NK-92 (cell line): Measurements from ENCODE around the gene MAP3K9.

Experiments
- DNase-seq: peaks from one replicate; lab custom pipeline; 2025; ENCODE audit not compliant: unreplicated experiment; lab: John Stamatoyannopoulos, UW

Gene MAP3K9

DNA sequence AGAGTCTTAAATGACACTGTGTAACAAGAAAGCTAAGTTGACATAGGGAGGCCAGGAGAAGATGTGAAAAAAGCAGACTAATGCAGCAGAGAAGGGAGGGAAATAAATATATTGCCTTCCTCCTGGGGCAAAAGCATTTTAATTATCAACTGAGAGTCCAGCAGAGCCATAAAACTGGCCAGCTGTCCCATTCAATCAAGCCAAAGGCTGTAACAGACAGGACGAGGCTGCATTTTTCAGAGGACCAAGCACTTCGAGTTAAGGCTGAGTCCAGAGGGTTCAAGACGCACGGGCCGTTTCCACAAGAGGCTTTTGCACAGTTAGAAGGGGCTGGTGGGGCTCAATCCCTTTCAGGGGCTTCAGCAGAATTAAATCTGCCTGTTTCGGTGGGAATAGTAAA is 20.4 kb downstream of the MAP3K9 start:
- no peak for DNase-seq

DNA sequence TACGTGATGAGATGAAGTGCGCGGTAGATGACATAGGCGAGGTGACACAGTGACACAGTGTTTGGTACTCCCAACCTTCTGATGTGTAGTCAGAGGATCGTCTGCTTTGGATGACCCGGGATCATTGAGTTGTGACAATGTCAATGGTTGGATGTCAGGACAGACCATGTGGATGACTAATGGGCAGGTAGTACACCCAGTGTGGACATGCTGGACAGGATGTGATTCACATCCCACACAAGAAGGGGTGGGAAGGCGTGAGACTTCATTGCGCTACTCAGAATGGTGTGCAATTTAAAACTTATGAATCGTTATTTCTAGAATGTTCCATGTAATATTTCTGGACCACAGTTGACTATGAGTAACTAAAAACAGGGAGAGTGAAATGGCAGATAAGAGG is 23.8 kb downstream of the MAP3K9 start:
- no peak for DNase-seq

GRCh38 chr14:70784886-70785285 is 24.4 kb downstream of the MAP3K9 start:
- DNase-seq = no peak

GRCh38 chr14:70782361-70782760 is 27.0 kb downstream of the MAP3K9 start:
- DNase-seq = no peak

- DNase-seq = no peak
These were observed 28.8 kb downstream of the MAP3K9 start for GRCh38 chr14:70780396-70781075.

DNA sequence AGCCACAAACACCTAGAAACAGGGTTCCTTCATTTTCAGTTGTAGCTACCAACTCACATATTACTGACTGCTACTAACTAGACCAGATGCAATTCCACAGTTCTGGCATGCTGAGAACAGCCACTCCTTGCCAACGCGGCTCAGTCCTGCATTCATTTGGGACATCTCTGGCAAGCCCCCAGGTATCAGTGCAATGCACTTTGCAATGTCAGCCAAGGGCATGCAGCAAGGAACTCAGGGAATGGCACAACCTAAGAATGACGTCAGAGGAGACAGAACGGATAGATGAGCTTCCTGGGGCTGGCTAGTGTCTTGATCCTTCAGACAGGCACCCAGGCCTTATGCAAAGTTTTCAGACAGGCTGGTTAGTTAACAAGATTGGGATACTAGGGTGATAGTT is 29.6 kb downstream of the MAP3K9 start:
- no peak for DNase-seq

DNA sequence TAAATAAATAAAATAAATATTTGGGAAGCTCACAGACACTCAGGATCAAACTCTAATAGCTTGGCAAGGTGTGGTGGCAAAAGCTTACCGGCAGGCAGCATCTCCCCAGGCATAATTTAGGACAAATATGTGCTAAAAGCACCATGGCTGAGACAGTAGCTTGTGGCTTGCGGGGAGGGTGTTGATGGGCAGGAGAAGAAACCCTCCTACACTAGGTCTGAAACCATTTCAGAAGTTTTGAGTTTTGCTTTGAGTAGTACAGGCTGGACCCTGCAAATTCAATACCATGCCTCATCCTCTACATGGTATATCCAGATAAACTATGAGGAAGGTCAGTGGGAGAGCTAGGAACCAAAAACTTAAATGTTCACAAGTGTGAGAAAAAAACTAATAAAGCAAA is 33.1 kb downstream of the MAP3K9 start:
- DNase-seq = no peak

DNA sequence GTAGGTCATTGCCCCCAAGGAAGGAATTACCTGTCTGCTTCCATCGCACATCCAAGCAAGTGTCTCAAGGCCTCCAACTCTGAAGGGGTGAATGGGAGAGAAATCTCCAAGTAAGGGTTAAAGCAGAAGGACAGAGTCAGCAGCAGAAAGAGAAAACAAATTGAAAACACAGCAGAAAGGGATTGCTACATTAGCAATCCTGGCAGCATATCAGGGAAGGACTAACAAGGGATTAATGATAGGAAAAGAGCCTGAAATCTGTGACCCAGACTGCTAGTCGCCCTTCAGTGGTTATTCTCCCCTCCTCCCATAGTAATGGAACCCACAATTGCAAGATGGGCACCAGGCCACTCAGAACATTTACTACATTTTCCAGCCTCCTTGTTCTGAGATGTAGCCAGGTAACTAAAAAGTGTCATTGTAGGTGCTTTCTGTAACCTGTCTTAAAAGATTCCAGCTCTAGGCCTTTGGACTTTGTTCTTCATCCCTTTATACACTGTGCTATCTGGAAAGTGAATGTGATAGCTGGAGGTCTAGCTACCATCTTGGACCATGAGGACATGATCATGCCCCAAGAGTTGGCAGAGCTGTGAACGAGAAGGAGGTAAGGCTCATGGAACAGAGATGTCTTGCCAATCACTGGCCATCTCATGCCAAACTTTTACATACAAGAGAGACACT is 36.0 kb downstream of the MAP3K9 start:
- DNase-seq = no peak

DNA sequence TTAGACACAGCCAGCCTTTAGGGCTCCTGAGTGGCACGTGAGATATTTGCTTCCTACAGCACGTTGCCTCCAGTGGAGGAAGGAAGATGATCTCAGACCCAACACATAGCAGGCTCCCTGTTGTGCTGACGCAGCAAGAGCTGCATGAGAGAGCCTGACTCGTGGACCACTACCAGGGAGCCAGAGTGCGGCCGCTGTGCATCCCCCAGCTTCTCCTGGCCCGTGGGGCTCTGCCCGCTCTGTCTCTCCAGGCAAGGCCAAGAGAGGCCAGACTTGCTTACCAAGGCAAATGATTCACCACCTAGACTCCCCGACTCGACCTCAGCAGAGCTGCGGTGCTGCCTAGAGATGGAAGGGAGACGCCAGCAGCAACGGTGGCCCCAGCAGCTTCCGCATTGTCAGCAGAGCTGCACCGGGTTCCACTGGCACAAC is 37.5 kb downstream of the MAP3K9 start:
- DNase-seq = no peak

DNA sequence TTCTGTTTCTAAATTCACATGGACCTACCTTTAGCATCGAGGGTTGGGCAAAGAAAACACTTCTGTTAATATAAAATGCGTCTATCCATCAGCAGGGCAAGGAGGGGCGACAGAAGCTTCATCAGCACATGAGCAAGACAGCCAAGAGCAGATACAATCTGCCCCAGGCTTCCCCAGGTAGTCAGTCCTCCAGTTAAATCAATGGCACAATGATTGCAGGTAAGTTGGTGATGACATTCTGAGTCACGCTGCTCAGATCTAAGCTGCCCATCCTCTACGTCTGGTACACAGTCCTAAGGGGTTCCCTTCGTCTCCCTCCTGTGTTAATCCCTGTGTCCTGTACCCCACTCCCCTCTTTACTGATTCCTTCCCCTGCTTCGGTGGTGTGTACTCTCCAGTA is 38.8 kb downstream of the MAP3K9 start:
- no peak for DNase-seq

DNA sequence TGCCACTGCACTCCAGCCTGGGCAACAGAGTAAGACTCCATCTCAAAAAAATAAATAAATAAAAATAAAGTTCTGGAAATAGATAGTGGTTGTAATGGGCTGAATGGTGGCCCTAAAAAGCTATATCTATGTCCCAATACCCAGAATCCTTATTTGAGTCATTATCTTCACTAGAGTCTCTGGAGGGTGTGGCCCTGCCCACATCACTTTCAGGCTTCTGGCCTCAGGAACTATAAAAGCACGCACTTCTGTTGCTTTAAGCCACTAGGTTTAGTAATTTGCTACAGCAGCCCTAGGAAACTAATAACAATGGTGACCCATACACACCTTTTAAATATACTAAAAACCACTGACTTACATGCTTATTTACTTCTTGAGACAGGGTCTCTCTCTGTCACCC is 49.9 kb downstream of the MAP3K9 start:
- DNase-seq = no peak

DNA sequence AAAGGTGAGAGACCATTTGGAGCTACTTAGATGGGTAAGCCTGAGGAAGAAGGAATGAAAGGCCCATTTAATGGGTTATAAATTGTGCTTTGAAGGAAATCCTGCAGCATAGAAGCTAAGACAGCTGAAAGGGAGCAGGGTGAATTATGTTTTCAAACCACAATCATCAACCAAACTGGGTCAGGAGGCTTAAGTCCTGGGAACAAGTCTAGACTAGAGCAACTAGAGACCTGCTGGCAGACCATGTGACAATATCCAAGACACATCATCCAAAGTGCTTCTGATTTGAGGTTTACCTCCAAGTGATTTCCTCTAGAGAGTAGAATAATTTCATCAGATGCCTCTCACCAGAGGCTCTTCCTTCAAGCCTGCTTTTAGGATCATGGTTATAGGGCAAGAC is 53.7 kb downstream of the MAP3K9 start:
- DNase-seq = no peak

DNA sequence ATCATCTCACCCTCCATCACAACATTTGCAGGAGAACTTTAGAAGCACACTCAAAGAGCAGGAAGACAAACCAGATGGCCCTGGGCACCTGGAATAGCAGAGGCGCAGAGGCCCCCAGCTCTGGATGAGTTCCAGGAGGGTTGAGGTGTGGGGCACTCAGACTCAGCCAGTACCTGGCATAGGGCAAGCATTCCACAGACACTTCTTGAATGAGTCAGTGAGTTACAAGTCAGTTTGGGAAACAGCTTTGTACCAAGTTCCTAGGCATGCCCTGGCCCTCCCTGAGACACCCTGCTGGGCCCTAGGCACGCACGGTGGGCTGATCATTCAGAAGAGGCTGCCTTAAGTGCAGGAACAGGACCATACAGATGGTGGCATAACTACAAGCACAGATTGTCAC is 54.3 kb downstream of the MAP3K9 start:
- DNase-seq = no peak

GRCh38 chr14:70753518-70753953 is 55.8 kb downstream of the MAP3K9 start:
- no peak for DNase-seq

DNA sequence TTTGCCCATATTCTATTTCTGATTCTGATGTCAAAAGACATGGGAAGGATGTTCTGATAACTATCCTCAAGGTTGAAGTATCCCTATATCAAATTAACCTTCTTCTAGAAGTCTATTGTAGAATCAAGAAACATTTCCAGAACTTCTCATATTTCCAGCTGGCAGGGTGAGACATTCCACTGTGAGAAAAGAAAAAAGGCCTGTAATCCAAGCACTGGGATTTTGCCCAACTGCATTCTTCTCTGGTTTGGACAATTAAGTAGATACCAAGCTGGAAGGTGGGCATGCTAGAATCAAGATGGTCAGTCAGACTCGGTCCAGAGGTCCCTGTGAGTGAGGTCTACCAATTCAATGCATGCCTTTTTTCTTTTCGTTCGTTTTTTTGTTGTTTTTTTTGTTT is 60.9 kb downstream of the MAP3K9 start:
- no peak for DNase-seq

GRCh38 chr14:70744641-70745040 is 64.7 kb downstream of the MAP3K9 start:
- DNase-seq = no peak

GRCh38 chr14:70742316-70742715 is 67.0 kb downstream of the MAP3K9 start:
- DNase-seq = no peak

DNA sequence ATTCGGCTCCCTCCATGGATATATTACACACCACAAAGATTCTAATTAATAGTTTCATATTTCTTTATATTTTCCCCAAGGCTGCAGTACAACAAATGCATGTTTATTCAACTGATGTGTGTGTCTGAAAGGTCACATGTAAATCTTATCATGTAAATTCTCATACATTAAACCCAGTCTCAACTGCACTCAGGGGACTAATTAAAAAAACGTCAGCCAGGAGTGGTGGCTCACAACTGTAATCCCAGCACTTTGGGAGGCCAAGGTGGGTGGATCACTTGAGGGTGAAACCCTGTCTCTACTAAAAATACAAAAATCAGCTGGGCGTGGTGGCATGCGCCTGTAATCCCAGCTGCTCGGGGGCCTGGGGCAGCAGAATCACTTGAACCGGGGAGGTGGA is 67.8 kb downstream of the MAP3K9 start:
- DNase-seq = no peak

- no peak for DNase-seq
These were observed 74.3 kb downstream of the MAP3K9 start for GRCh38 chr14:70735043-70735442.

DNA sequence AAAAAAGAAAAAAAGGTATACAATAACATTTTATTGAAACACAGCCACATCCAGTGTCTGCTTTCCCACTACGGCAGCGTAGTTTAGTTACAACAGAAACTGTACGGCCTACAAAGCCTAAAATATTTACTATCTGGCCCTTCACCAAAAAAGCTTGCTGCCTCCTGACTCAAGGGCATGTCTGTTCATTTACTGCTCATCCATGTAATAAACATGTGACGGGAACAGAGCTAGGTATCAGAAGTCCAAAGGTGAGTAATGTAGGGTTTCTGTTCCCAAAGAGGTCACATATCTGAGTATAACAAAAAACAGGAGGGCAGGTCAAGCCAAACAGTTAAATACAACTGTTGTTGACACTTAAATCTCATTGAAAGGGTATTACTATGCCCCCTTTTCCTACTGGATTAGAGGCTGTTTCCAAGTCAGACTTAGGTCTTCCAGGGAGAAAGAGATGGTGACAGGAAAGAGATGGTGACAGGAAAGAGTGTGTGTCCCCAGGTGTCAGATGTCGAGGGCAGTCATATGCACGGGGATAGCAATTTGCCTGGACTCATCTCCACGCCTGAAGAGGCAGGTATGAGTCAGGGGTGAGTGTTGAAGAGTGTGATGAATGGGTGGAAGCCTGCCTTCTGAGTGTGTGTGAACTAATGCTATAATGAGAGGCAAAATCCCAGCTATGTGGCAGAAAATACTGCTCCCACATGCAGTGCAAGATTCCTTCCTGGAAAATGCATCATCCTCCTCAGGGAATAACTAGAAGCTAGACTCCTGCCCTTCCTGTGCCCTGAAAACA is 77.7 kb downstream of the MAP3K9 start:
- DNase-seq = no peak

- DNase-seq = no peak
These were observed 78.9 kb downstream of the MAP3K9 start for GRCh38 chr14:70730393-70730792.
